ENCODE data around the gene NISCH.

NISCH gene

DNA sequence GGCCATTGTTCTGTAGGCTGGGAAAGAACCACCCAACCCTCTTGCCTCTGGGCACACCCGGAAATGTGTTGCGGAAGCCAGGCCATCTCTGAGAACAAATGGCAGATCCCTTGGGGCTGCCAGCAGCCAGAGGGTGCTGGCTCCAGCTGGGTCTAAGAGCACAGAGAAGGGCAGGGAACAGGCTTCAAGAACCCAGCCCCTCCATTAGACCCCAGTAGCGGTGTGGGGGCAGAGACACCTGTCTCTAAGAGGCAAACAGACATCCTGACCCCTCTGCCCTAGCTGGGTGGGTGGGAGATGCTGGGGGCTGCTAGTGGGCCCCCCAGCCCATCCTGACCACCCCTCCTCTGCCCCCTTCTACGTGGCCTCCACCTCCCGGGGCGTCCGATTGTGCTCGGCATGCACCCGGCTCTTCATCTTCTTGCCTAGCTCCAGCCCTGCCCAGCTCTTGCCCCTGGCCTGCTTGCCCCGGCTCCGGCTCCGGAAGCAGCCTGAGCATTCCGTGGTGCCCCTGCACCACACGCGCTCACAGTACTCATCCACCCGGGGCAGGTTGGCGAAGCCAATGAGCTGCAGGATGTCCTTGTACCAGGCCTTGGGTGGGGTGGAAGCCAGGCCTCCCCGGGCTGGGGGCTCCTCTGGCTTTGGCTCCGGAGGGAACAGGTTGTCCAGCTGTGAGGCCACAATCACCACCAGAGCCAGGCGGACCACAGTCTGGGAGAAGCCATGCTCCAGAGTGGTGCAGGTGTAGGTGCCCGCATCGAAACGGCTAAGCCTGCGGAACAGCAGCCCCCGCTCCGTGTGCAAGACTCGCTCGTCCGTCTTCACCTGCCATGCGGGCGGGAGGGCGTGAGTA, 19.9 kb upstream of the NISCH start:
- DNase-seq: no peak

DNA sequence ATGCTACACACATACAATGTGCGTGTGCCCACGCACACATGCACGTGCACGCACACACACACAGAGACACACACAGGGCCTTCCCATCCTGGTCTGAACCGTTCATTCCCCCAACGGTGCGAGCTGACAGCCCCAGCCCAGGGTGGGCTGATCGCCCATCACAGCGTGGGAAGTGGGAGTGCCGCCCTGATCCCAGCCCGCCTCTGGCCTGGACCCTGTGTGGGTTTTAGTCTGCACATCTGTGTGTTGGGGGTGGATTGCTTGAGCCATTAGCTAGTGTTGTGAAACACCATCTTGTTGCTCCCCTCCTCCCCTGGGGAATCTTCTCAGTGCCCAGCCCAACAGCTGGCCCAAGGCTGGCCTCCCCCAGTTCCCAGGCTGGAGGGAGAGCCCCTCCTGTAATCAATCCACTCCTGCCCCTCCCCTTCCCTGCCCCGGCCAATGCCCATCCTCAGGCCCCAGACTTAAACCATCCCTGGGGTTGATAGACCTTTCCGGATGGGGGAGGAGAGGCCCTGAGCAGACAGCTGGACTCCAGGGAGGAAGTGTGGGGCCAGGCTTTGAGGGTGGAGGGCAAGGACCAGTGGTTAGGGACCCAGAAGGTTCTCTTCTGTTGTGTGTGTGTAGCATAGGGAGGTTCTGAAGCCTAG, 18.8 kb upstream of the NISCH start:
- no peak for DNase-seq

DNA sequence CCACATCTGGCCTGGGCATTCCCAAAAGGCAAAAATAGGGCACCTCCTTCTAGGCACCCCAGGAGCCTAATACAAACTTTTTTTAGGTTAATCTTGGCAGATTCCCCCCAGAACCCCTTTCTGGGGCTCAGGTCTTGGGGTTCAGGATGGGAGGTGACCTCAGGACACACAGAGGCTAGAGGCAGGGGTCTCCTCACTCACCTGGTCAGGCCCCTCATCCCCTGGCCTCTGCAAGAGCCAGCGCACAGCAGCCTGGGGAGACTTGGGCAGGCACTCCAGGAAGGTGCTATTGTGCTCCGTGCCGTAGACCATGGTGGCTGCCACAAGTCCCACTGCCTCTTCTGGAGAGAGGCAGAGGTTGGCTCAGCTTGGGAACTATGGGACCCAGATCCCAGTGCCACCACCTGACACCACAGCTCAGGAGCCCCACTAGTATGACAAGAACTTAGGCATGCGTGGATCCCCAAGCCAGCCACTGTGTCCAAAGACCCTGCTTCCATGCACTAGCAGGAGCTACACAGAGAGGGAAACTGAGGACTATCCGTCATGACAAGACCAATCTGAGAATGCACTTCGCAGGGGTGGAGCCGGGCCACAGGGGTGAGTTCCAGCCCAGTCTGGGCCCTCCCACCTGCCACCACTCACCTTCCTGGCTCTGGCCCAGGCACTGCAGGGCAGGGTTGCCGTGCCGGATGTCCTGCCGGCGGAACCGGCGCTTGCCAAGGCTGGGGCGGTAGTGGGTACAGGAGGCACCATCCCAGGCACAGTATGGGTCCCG, 17.9 kb upstream of the NISCH start:
- no peak for DNase-seq

DNA sequence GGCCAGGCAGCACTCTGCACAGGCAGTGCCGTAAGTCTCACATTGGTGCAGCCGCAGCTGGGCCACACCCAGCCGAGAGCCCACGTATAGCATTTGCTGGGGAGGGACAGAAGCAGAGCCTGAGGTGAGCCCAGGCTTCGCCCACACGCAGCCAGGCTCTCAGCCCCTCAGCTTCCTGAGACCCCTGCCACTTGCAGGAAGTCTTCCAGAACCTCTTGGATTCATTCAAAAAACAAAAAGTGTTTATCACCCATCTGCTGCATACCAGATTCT, 17.4 kb upstream of the NISCH start:
- no peak for DNase-seq

DNA sequence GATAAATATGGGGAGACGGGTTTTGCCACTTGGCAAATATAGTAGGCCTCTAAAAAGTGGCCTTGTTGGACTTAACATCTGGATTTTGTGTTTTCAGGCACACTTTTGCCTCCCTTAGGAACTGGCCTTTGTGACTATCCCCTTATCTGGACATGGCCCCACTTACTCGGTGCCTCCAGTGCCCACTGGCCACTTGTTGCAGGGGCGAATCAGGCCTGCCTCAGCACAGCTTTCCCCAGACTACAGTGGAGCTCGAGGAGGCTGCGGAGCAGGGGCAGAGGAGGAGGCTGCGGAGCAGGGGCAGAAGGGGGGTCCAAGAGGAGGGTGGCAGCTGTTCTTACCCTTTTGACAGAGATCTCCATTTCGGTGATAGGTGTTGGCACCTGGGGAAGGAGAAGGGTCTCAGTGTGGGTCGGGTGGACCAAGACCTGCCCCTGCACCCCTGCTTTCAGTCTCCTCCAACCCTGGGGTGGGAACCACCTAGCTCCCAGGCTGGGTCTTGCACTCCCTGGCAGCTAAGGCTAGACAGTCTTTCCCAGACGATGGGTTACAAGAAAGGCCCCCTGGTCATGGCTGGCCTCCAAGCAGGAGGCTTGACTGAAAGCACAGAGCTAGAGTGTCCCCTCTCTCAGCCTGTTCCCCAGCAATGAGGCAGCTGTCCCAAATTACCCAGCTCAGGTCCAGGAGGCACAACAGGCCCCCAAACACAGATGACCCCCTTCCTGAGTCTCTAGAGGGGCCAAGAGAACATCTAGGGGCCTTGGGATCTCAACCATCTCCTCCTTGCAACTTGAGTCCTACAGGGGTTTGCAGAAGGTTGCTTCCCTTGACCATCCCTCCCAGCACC, 16.6 kb upstream of the NISCH start:
- DNase-seq: no peak

DNA sequence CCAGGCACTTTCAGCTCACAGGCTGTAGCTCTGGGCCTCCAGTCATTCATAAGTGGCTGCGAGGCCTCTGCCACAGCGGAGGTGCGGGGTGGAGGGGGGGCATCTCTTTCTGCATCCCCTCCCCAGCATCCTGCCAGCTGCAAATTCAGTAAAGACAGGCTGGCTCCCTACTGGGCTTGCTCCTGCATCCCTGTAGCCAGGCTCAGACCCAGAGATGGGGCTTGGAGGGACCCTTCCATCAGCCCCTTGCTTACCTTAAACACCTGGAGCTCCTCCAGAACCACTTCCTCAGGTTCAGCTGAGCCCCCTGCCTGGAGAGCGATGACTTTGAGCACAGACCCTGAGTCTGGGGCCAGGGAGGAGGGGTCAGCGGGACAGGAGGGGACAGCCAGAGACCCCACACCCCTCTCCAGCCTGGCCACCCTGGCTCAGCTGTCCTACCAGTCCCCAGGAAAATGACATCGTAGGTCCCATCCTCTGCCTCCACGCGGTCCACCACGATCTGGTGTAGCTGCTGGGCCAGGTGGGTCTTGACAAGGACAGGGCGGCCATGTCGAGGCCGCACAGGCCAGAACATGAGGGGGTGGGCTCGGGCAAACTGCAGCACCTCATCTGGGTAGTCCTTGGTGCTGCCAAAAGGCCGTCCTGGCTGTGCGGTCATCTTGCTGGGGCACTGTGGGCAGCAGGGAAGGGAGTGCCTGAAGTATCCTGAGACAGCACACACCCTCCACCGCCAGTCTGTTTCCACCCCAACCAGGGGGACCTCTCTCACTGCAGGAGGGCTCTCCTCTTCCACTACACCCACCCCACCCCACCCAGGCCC, 15.8 kb upstream of the NISCH start:
- DNase-seq: no peak

DNA sequence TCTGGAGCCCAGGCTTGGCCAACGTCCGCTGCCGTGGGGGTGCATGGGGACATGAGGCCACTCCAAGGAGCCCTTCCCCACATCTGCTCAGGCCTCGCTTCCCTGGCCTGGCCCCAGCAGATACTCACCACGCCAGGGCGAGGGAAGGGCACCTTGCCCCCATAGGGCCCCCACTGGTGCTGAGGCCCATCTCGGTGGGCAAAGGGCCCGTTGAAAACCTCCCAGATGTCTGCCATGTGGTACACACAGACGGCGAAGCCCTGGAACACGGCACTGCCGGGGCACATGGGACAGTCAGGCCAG, 15.2 kb upstream of the NISCH start:
- DNase-seq: no peak

DNA sequence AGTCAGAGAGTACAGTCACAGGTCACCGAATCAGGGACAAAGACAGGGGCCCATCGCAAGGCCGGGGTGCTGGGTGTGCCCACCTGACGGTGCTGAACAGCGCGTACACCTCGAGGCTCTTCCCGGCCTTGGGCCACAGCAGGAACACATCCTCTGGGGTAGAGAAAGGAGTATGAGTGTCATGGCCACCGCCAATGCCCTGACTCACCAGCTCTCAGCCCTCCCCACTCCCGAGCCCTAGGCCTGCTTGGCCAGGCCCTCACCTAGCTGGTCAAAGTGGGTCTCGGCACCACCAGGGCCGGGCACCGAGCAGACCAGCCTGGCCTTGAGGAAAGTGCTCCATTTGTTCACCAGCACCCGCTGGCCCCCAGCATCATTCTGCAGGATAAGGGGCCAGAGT, 14.7 kb upstream of the NISCH start:
- no peak for DNase-seq

DNA sequence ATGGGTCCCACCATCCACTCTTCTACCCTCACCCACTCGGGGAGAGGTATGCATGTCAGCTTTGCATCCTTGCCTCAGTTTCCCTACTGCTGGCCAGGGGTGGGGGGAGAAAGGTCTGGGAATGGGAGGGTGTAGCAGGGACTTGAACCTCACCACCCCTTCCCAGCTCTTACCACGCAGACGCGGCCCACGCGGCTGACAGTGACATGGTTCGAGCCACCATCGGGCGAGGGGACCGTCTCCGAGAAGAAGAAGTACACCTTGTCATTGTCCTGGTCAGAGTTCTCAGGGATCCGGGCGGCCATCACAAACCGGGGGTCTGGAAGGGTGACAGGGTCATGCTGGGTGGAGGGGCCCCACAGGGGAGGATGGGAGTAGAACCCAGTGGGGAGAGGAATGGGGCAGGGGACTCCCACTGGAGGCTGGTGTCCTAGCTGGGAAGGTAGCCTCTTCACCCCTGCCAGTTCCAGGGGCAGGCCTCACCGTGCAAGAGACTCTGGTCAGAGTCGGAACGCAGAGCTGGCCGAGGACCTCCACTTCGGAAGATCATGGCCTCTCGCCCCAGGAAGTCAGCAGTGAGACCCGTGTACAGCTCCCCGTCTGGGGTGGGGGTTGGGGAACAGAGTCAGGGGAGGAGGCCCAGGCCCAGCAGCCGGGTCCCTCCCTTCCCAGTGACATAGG, 14.2 kb upstream of the NISCH start:
- DNase-seq: no peak

DNA sequence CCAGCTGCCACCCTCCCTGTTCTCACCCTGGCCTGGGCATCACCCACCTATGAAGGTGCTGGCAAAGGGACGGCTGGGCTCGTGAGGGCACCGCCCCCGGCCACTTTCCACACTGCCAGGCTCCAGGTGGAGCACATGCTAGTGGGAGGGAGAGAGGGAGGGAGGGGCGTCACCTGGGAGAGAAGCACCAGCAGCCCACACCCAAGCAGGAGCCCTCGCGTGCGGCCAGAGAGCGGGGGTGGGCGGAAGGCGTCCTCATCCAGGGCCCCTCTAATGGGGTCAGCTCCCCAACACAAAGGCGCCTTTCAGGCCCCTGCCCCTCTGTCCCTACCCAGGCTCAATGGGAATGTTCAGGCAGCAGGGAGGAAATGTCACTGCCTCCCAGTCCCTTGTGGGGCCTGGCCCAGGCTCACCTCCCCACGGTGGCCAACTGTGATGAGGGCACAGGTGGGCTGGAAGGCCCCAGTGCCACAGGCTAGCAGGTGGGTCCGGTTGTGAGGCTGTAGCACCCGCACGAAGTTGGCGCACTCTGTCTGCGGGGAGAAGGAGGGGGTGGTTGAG, 13.6 kb upstream of the NISCH start:
- no peak for DNase-seq

DNA sequence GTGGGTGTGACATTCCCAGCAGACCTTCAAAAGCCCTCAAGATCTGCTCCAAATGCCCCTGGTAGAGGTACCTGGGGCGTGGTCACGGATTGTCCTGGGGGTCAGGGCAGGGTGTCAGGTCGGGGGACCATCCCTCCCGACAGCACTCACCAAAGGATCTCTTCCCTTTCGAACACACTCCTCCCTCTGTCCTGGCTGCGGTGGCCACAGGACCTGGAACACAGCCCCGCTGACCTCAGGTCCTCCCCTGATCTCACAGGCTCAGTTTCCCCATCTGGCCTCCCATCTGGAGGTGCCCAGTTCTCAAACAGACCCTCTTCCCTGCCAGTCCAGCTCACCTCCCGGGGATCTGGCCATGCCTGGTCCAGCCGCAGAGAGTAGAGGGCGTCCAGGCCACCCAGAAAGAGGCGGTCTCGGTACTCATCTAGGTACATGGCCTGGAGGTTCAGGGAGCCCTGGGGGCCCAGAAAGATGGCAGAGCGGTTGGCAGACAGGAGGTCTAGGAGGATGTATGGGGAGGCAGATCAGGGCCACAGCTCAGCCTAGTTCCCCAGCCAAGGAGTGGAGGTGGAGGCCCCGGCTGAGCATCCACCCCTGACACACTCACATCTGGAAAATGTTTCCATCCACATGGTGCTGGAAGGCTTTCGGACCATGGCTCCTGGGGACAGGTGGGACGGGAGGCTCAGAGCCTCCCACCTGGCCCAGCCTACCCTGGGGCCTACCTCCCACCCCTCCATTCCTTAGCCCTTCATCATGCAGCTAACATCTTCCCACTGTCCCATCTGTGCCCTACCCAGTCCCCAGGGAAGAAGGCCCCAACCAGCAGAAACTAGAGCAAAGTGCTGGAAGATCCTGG, 12.8 kb upstream of the NISCH start:
- DNase-seq: no peak

DNA sequence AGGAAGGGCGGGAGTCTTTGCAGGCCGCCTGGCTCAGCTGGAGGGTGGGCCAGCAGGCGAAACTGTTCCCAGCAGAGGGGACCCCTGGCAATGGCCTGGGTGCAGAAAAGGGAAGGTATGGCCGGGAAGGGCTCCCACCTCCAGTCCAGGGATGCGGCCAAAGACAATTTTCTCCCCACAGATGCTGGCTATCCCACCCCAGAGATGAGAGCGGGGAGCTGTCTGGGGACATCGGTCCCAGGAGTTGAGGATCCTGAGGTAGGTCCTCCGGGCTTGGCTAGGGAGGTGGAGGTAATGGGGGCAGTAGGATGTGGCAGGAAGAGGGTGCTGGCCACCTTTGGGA, 12.2 kb upstream of the NISCH start:
- DNase-seq: no peak

DNA sequence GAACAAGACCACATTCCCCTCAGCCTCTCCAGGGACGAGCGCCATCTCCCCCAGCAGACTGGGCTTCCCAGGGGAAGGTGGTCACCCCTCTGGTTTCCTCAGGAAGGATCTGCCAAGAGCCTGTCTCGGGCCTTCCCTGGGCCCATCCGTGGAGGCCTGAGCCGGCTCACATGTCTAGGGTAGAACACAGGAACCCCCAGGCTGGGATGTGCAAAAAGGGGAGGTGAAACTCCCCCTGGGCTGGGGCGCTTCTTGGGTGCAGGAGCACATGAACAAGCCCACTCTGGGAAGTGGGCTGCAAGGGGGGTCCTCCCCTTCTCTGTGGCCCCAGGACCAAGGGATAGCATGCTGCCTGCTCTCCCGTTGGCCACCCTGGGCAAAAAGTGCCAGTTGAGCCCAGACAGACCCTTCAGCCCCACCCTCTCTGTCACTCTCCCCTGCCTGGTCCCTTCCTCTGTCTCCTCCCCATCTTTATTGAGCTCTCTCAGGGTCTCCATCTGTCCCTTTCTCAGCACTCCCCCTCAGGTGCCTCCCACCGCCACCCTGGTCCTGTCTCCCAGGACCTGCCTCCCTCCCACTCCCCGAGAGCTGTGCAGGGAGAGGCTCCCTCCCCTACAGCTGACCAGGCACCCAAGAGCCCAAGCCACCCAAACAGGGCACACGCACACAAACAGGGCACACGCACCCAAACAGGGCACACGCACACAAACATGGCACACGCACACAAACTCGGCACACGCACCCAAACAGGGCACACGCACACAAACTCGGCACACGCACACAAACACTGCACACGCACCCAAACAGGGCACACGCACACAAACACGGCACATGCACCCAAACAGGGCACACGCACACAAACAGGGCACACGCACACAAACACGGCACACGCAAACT, 11.4 kb upstream of the NISCH start:
- no peak for DNase-seq

DNA sequence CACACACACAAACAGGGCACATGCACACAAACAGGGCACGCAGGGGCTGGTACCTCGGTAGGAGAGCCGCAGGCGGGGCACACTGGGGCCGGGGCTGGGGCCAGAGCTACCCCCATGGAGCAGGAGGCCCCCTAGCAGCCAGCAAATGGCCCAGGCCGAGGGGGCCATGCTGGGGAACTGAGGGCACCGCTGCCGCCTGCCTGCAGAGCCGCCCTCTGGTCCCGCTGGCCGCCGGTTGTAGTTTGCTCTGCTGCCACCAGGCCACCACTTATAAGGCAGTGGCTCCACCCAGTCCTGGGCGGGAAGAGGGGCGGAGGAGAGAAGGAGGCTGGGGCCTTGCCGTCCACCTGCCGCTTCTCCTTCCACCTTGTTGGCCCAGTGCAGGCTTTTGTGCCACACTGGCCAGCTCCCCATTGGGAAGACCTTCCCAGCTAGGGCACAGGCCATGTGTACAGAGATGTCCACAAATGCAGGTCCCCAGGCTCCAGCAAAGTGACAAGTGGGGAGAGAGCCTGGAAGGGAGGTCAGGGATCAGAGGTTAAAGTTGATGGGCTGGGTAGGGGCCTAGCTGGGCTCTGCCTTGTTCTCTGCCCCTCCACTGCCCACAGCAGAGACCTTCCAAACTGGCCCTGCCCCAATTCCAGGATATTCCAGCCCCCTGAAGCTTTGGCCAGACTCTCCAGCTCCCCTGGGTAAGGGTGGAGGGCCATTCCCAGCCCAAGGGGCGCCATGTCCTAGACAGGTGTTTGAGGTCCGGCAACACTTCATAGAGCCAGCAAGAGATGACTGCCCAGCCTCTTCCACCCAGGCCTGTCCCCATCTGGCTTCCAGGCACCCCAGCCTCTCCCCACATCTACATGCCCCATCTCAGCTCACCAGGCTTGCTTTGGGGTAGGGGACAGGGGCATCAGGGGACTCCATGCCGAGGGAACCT, 10.3 kb upstream of the NISCH start, which contains the start of gene SEMA3G:
SEMA3G (minus strand) TSS at position 244 of the 934 bp plus-strand sequence; CDS start at position 168, 76 bp downstream.
- DNase-seq: no peak

DNA sequence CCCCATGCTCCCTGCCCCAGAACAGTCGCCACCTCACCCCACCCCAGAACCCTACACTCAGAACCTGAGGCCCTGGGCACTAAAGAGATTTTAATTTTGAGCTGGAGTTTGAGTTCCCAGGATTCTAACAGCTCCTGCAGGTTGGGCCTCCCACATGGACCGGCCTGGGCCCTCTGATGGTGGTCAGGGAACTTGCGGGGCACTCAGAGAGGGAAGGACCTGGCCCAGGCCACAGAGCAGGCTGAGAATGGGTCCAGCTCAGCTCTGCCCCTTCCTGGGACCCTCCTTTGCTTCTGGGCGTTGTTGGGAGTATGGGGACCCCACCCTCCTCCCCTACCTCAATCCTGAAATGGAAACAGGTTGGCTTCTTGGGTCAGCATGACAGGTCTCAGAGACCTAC, 9.4 kb upstream of the NISCH start:
- no peak for DNase-seq

DNA sequence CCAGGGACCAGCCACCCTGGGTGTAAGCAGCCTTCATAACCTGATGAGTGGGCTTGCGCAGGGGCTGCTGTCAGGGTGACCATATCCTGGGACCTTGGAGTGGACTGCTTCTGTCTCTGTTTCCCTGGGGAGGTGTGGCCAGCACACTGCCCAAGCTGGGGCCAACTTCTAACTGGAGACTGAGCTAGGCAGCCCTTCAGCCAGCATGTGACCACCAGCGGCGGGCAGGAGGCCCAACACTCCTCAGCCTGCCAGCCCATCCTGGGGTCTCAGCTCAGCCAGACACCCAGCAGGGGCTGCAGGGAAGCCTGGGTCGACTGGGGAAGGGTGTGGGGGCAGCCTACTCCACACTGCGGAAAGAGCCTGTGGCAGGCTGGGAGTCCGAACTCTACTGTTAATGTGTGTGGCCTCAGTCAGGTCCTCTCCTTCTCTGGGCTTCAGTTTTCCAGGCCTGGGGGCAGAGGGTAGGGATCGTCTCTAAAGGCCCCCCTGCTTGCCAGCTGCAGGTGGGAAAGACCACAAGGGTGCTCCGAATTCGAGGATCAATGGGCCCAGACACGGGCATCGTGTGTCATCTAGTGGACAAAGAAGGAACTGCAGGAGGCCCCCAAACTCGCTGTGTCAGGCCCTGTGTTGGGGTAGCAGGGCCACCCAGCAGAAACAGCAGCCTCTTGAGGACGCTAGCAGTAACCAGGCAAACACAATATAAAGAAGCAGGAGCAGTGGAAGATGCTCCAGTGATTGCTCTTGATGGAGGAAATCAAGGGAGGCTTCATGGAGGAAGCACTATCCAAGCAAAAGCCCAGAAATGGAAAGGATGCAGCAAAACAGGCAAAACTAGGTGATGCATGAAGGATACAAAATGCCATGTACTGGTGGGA, 8.5 kb upstream of the NISCH start:
- DNase-seq: no peak

Data from NCI-H446 treated with DMSO at 0.1 percent for 48 hours (cell line).